Endothelial cell of coronary artery (primary cell): ENCODE results near the gene GATA5. TPM values are rescaled to one million over a fixed set of nuclear protein-coding genes. Genes with fewer than 3 reads are reported as not detected.

Experiments used
- total RNA-seq: library from RNA; depleted of rRNA; stranded (reverse); fragments of >200 nt; gene quantifications from 2 replicates; pipeline ENCODE4 v1.2.3, GENCODE V29; 2014

The GATA5 gene, protein sequence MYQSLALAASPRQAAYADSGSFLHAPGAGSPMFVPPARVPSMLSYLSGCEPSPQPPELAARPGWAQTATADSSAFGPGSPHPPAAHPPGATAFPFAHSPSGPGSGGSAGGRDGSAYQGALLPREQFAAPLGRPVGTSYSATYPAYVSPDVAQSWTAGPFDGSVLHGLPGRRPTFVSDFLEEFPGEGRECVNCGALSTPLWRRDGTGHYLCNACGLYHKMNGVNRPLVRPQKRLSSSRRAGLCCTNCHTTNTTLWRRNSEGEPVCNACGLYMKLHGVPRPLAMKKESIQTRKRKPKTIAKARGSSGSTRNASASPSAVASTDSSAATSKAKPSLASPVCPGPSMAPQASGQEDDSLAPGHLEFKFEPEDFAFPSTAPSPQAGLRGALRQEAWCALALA
- total RNA-seq = not detected in 2 replicates

DNA sequence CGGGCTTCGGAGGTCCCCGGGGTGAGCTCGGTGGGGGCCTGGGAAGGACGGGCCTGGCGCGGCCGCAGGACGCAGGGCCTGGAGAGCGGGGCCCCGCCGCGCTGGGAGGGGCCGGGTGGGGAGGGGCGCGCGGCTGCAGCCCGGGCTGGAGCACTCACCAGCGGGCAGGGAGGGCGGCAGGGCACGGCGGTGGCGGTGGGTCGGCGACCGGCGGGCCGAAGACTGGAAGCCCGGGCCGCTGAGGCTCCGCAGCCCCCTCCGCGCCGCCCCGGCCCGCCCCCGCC, at the start of gene GATA5:
Gene GATA5, minus strand, starts transcription at position 224 of the 284 bp plus-strand sequence. CDS start 474 bp downstream, outside the sequence.

DNA sequence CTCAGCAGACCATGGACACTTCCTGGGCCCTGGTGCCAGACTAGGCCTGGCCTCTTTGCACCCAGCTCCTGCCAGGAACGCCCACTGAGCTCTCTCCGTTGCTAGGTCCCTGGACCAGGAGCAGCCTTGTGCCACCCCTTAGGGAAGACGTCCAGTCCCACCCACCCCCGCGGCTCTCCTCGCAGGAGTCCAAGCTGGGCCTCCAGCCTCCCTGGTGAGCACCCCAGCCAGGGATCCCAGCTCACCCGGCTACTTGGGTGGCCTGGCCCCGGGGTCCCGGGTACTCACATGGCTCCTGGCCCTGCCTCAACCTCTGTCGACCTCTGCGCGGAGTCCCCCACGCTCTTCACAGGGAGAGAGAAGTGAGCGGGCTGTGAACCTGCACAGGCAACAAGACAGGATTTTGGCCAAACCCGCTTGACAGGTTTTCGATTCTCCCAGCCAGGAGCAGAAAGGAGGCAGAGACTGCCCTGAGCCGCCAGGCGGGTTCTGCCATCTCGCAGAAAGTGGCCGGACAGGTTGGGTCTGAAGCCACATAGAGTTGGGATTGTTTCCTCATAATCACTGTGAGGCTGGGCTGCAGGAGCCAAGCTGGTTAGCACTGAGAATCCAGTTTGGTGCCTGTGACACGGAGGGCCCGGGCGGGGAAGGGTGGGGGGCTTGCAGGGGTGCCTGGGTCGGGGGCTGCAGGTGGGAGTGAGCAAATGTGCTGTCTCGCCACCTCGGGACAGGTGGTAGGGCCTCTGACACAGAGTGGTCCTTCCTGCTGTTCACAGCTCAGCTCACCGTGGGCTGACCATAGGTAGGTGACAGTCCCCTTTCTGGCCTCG, 48.4 kb downstream of the GATA5 start, which contains the start of gene RBBP8NL:
Gene RBBP8NL, minus strand, starts transcription at position 368 of the 830 bp plus-strand sequence. CDS start 7,892 bp downstream, outside the sequence.

Other genes starting within 250 kb of the GATA5 start
- 17.2 and 26.8 TPM in 2 replicates for gene OSBPL2, start 237.5 kb downstream of the GATA5 start, total RNA-seq
- 110 and 141 TPM in 2 replicates for gene ADRM1, start 173.0 kb downstream of the GATA5 start, total RNA-seq
- 59.0 and 137 TPM in 2 replicates for gene LAMA5, start 108.7 kb downstream of the GATA5 start, total RNA-seq
- 1,391 and 1,978 TPM in 2 replicates for gene RPS21, start 88.9 kb downstream of the GATA5 start, total RNA-seq
- 0.75 and 0.99 TPM in 2 replicates for gene CABLES2, start 68.7 kb downstream of the GATA5 start, total RNA-seq
- not detected in 2 replicates for gene RBBP8NL, start 48.5 kb downstream of the GATA5 start, total RNA-seq
- gene SLCO4A1, start 166.5 kb upstream of the GATA5 start, total RNA-seq = 3.1 and 3.8 TPM in 2 replicates
- 0.19 and 0.27 TPM in 2 replicates for gene NTSR1, start 232.8 kb upstream of the GATA5 start, total RNA-seq